C4-2B (cell line): Measurements from ENCODE around the gene SPOCD1.

Experiments used
- CTCF ChIP-seq: fragments of 450-650 bp; conservative IDR thresholded peaks from 2 replicates; pipeline ENCODE4 v1.5.1; 2017; ENCODE audit warnings: mild to moderate bottlenecking
- ZFX ChIP-seq: fragments of 450-650 bp; IDR thresholded peaks from 2 replicates; pipeline ENCODE4 v1.6.1; 2017

GRCh38 chr1:31799895-31800673 lies 15.7 kb downstream of the SPOCD1 start:
- TF ChIP-seq CTCF (no peak), ZFX (no peak)
